ENCODE results near the gene PDLIM1. TPM values are rescaled to one million over a fixed set of nuclear protein-coding genes. Genes with fewer than 3 reads are reported as not detected.

Gene PDLIM1
- total and polyA plus RNA-seq, 2 of the 8 experiments (the other 6 are each of a cell fraction or from before 2014, with no cell fraction given), result 169 to 245 TPM

DNA sequence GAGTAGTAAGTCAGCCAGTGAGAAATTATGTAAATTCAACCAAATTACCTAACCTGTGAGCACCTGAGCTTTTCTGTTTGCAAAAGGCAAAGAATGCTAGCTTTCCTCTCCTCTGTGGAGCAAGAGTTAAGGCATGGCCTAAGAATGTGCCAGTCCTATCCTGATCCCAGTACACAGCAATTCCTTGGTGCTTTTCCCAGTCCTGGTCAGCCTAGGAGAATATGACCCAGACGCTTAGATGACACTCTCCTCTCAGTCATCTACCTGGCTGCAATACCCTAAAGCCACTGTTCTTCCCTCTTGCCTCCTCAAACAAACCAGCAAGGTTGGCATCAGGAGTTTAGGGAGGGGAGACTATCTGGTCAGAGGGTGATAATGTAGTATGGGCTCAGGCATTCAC is 4.1 kb downstream of the PDLIM1 start:
- Histone ChIP-seq H3K27ac (ENCODE audit: low read depth, low read length) (no peak overlapping the region), H3K79me2 (ENCODE audit: control insufficient read depth in 1 of 2, insufficient read depth in 2 of 2, low read length in 2 of 2) (peaks cover 45 to 81% of the 10 kb centered on the region in 2 experiments)
- no peak for FAIRE-seq

More for the DNA sequence above, 4.1 kb downstream of the PDLIM1 start:
- Histone ChIP-seq H2BK120ac (replicated peaks; ENCODE audit: low read depth, low read length) (no peak overlapping the region), H3K9ac (replicated peaks in 1 of 4; ENCODE audit: extremely low read depth in 1 of 4, low read depth in 3 of 4, low read length in 3 of 4) (peak overlapping the region in 1 of 4 experiments; percentile 28; a peak in 1 of 7 replicates), H3K23ac (ENCODE audit: insufficient read length) (no peak overlapping the region), H2AFZ (ENCODE audit: low read length) (no peak overlapping the region), H2BK15ac (ENCODE audit: low read length) (peak overlapping the region; percentile 88; the same call in 1 of the 2 replicates), H3K23me2 (ENCODE audit: low read depth, low read length) (peaks cover 3% of the 10 kb centered on the region; the same call in 1 of the 2 replicates), H3K18ac (ENCODE audit: extremely low read depth, low read length) (no peak overlapping the region), H2BK12ac (ENCODE audit: low read depth, low read length) (no peak overlapping the region), H3K27me3 (replicated peaks in 1 of 4; ENCODE audit: control insufficient read depth in 3 of 4, extremely low read depth in 1 of 4, insufficient read depth in 3 of 4, low read length in 3 of 4) (peaks cover 0 to 5% (median 4%) of the 10 kb centered on the region in 4 experiments; a peak in 5 of 7 replicates), H2BK20ac (ENCODE audit: low read length) (no peak overlapping the region), H4K20me1 (replicated peaks in 1 of 2; ENCODE audit: control insufficient read depth in 1 of 2, insufficient read depth in 2 of 2, low read length in 2 of 2) (peaks cover 2 to 9% of the 10 kb centered on the region in 2 experiments), H4K5ac (ENCODE audit: insufficient read length, low read depth, low read length) (no peak overlapping the region), H3K4ac (replicated peaks; ENCODE audit: insufficient read length, low read depth, low read length) (no peak overlapping the region), H3K4me1 (replicated peaks in 1 of 4; ENCODE audit: control insufficient read depth in 3 of 4, insufficient read depth in 4 of 4, low read length in 3 of 4) (peaks cover 5 to 15% (median 9%) of the 10 kb centered on the region in 4 experiments; a peak in 6 of 7 replicates), H3K4me2 (ENCODE audit: insufficient read depth in 1 of 2, low read depth in 2 of 2, low read length in 2 of 2) (peak overlapping the region in 1 of 2 experiments; percentile 30; a peak in 2 of 4 replicates), H3K14ac (ENCODE audit: insufficient read length) (no peak overlapping the region), H4K8ac (ENCODE audit: extremely low read depth, insufficient read depth, low read length) (no peak overlapping the region), H4K91ac (replicated peaks; ENCODE audit: insufficient read length, low read length) (no peak overlapping the region), H3K36me3 (ENCODE audit: control insufficient read depth in 2 of 4, insufficient read depth in 4 of 4, low read length in 3 of 4) (peaks cover 0 to 3% (median 0%) of the 10 kb centered on the region in 4 experiments; a peak in 1 of 8 replicates), H3K4me3 (ENCODE audit: extremely low read depth in 1 of 4, insufficient read depth in 2 of 4, low read depth in 3 of 4, low read length in 4 of 4) (no peak overlapping the region), H2AK5ac (ENCODE audit: low read depth, low read length) (no peak overlapping the region), H2BK5ac (ENCODE audit: low read depth, low read length) (peak overlapping the region; percentile 40; the same call in 1 of the 2 replicates), H3K56ac (replicated peaks; ENCODE audit: insufficient read length, low read depth, low read length) (no peak overlapping the region), H3K9me3 (ENCODE audit: insufficient read depth in 2 of 2, low read depth in 1 of 2, low read length in 1 of 2) (no peaks in the 10 kb centered on the region), H3K79me1 (ENCODE audit: low read depth, low read length) (peaks cover 18% of the 10 kb centered on the region)
- POLR2A ChIA-PET (ENCODE audit: partially characterized antibody), result interaction anchor here (1.2 kb wide), 1 partner anchor 9 kb away, joined by 4 read pairs; no protein-coding TSS in a partner anchor
- CTCF ChIA-PET (ENCODE audit: partially characterized antibody), result interaction anchor here (0.8 to 2.0 kb wide), 9 partner anchors 9 to 531 kb away, joined by 3 to 14 read pairs (median 3); no protein-coding TSS in a partner anchor
- no peak for DNase-seq (ENCODE audit: low read depth in 1 of 2, low spot score in 2 of 2)
- TF ChIP-seq RFX5 (IDR thresholded peaks at IDR 0.05; ENCODE audit: borderline replicate concordance, low read depth, low read length), result no peak
- TF ChIP-seq KDM1A (IDR thresholded peaks at IDR 0.05; ENCODE audit: borderline replicate concordance, low read length), result no peak
- no peak for TF ChIP-seq SP2 (IDR thresholded peaks at IDR 0.05; ENCODE audit: low read length)
- TF ChIP-seq, protein P1, sequence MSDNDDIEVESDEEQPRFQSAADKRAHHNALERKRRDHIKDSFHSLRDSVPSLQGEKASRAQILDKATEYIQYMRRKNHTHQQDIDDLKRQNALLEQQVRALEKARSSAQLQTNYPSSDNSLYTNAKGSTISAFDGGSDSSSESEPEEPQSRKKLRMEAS (IDR thresholded peaks at IDR 0.05), result no peak
- no peak for TF ChIP-seq CEBPB (IDR thresholded peaks at IDR 0.05; ENCODE audit: low read depth, low read length)
- TF ChIP-seq FOSL1 (IDR thresholded peaks at IDR 0.05; ENCODE audit: insufficient read depth, low read depth, low read length), result no peak
- TF ChIP-seq RXRA (IDR thresholded peaks at IDR 0.05; ENCODE audit: insufficient read depth, low read depth, low read length), result no peak
- no peak for TF ChIP-seq SP4 (IDR thresholded peaks at IDR 0.05; ENCODE audit: low read length)
- TF ChIP-seq SUZ12 (IDR thresholded peaks at IDR 0.05; ENCODE audit: low read length), result no peak
- no peak for TF ChIP-seq RAD21 (IDR thresholded peaks at IDR 0.05 in 1 of 2, conservative IDR thresholded peaks at IDR 0.05 in 1 of 2; ENCODE audit: low read depth in 2 of 2, low read length in 2 of 2)
- no peak for TF ChIP-seq SIRT6 (IDR thresholded peaks at IDR 0.05; ENCODE audit: low read length)
- no peak for TF ChIP-seq YY1 (IDR thresholded peaks at IDR 0.05; ENCODE audit: low read depth, low read length)
- no peak for TF ChIP-seq SIN3A (conservative IDR thresholded peaks at IDR 0.05 in 1 of 2, IDR thresholded peaks at IDR 0.05 in 1 of 2; ENCODE audit: low read depth in 1 of 2, low read length in 2 of 2)
- no peak for TF ChIP-seq TAF1 (IDR thresholded peaks at IDR 0.05; ENCODE audit: low read depth, low read length)
- WGBS, 2 experiments (ENCODE audit: extremely low coverage in 1 of 2, insufficient coverage in 1 of 2, insufficient read length in 1 of 2, insufficient replicate concordance in 2 of 2, low coverage in 1 of 2, low lambda C conversion rate in 2 of 2, missing lambda C conversion rate in 1 of 2), result 44% methylated on average over 1 of the region's 1 CpG; no CpG with 5 or more reads in 1 of the 2 experiments

Data from H1 (cell line).